22Rv1 (cell line): ENCODE results near the gene YY1AP1.
"Not testable (repeated sequence)": the region's sequence is repeated elsewhere in the genome, so short reads cannot be mapped to it uniquely, and the experiment has no call there.

Experiments used
- CTCF ChIP-seq: fragments of 450-650 bp; IDR thresholded peaks from 2 replicates; pipeline ENCODE4 v1.5.1; 2017; ENCODE audit warnings: mild to moderate bottlenecking
- ZFX ChIP-seq: fragments of 450-650 bp; IDR thresholded peaks from 2 replicates; pipeline ENCODE4 v1.6.1; 2017; ENCODE audit warnings: antibody characterized with exemption, borderline replicate concordance

- not testable (repeated sequence) for TF ChIP-seq CTCF, ZFX
Measured at GRCh38 chr1:155642559-155643180, 45.9 kb downstream of the YY1AP1 start.
